GM18870 (cell line): ENCODE results near the gene UBAP2.
"Not testable (repeated sequence)": the region's sequence is repeated elsewhere in the genome, so short reads cannot be mapped to it uniquely, and the experiment has no call there.

ENCODE experiments used
- ATAC-seq: cut with Tn5 transposase; IDR thresholded peaks from one replicate; pipeline ENCODE4 v1.9.1; 2021; ENCODE audit warnings: moderate library complexity; ENCODE audit not compliant: unreplicated experiment

Gene UBAP2

DNA sequence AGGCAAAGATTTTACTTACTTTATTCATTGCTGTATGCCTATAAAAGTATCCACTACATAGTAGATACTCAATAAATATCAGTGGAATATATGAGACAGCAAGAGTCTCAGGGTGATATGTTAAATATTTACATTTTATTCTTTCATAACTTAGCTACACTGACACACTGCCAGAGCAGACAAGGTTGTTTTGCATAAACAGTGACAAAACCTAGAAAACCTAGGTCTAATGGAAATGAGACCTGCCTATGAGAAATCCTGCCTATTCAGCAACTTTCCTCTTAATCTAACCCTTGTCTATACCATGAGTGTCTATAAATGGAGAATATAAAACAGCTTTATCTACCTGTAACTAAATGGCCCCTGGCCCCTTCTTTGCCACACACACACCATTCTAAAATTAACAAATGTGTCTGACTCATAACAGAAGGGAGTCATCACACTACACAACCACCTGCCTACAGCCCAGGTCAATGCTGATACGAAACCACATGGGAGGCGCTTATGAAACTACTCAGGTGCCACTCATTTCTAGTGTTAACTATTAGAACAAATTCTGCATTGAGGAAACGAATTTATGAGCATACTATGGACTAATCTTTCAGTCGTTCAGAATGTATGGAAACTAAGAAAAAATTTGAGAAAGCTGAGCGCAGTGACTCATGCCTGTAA lies 60.3 kb downstream of the UBAP2 start:
- ATAC-seq = peak; percentile 97

DNA sequence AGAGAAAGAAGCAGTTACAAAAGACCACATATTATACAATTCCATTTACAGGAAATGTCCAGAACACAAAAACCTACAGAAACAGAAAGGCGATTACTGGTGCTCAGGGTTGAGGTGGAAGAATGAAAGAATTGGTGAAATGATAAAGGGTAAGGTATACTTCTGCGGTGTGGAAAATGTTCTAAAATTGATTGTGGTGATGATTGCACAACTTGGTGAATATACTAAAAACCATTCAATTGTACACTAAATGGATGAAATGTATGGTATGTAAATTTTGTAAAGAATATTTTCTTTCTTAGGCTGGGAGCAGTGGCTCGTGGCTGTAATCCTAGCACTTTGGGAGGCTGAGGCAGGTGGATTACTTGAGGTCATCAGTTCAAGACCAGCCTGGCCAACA lies 72.3 kb downstream of the UBAP2 start:
- ATAC-seq = no peak

DNA sequence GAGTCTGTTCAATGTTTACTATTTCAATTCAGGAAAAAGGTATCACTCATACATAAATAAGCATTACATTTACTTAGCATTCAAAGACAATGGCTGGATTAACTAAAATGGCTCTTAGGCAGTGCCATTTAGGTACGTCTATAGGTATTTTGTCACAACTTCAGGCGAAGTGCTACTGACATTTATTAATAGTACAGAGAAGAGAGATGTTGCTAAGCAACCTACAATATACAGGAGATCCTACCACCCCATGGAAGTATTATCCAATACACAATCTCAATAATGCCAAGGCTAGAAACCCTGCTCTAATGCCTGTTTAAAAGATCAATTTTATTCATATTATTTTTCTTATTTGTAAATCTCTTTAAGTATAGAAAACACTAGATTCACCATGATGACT lies 76.0 kb downstream of the UBAP2 start:
- no peak for ATAC-seq

DNA sequence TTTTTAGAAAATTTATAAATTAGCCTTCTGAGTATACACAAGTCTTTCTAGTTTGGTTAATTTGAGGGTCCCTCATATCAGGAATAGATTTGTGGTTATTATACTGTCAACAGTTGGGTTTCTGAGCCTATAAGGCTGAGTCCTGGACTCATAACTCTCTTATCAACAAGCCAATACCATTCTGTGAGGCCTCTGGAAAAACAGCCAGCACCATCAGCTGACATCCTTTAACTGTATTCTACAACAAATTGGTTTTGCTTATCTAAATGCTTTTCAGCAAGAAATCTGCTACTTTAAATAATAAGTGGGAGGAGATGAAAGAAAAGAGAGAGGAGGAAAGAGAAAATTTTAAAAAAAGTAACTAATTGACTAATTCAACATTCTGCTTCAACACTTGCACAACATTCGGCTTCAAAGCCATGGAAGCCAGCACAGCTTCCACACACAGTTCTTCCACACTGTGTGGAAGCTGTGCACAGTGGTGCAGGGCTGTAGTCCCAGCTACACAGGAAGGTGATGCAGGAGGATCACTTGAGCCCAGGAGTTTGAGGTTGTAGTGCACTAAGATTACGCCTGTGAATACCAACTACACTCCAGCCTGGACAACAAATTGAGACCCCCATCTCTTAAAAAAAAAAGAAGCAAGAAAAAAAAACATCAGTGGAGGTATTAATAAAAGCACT lies 84.5 kb downstream of the UBAP2 start:
- ATAC-seq = no peak

DNA sequence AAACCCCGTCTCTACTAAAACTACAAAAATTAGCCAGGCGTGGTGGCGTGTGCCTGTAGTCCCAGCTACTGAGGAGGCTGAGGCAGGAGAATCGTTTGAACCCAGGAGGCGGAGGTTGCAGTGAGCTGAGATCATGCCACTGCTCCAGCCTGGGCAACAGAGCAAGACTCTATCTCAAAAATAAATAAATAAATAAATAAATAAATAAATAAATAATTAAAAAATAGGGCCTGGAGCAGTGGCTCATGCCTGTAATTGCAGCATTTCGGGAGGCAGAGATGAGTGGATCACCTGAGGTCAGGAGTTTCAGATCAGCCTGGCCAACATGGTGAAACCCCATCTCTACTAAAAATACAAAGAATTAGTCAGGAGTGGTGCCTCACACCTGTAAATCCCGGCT lies 86.2 kb downstream of the UBAP2 start:
- not testable (repeated sequence) for ATAC-seq

DNA sequence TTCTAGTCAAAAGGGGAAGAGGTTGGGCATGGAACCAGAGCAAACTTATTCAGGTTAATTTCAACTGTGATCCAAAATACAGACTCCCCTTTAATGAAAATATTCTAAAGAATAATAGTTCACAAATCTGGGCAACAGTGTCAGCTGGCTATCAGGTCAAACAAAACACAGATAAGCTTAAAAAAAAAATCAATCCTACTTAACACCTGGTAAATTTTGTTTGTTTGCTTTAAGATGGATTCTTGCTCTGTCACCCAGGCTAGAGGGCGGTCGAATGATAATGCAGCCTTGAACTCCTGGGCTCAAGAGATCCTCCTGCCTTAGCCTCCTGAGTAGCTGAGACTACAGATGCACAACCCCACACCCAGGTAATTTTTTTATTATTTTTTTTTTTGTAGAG lies 89.0 kb downstream of the UBAP2 start:
- ATAC-seq = no peak

DNA sequence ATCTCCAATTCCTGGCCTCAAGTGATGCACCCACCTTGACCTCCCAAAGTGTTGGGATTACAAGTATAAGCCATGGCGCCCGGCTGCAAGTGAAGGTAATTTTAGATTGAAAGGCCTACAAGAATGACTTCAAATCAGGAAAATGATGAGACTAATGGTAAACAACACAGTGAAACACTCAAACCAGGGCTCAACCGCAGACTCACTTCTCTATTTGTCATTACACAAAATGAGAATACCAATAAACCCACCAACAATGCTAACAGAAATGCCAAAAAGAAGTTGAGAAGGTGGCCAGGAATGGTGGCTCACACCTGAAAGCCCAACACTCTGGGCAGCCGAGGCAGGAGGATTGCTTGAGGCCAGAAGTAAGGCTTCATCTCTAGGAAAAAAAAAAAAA lies 92.1 kb downstream of the UBAP2 start:
- no peak for ATAC-seq

DNA sequence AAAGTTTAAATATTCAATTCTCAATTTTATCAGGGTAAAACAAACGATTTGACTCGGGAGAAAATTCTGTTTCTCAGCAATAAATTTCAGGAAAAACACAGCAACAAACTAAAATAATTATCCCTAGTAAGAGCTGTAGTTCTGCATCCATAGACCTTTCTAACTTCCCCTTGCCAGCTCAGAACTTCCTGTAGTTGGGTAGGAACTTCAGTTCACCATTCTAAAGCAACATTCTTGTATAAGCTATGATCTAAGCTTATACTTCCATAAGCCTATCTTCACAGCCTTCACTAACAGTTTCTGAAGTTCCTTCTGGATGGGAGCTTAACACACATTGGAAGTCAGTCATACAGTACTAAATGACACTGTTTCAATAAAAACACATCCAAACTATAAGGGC lies 96.6 kb downstream of the UBAP2 start:
- ATAC-seq = no peak

DNA sequence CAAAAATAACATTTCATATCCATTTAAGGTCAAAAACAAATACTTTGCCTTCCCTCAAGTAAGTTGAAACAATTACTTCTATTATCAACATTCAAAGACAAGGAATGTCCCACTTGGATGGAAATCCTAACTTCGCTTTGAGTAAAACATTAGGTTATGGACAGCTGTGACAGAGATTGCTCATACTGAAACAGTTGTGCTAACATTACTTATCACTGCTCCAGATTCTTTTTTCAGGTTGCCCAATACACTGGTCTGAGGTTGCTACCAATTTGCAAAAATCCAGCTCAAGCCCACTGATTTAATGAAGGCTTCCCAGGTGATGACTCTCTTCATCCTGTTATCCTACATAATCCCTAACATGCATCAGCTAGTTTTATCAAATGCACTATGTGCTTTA lies 98.3 kb downstream of the UBAP2 start:
- ATAC-seq = no peak

DNA sequence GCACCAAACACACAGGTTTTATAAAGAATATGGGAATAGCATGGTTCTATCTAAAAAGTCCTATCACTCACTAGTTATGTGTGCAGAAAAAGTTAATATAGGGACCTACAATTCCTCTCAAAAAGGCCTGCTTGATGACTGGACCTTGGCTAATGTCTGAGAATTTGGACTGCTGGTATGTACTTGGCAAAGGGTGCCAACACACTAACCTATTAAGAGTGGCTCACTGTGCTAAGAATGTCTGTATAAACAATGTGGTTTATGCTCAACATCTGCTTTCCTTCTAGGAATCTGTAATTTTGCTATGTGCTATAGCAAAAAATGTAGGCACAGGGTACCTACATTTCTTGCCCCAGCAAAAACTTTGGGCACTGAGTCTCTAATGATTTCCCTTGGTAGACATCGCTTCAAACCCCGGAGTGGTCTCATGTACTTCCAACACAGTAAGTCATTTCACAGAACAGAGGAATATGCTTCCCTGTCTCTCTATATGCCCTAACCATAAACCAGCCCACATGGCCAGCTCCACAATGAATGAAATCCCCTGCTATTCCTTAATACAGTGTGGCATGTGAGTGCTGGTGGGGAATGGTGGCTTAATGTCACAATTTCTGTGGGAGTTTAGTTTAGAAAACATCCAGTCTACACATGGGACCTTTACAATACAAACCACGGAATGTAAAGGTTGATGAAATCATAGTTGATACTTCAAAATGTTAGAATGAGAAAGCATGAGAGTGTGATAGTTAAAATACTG lies 101.7 kb downstream of the UBAP2 start:
- no peak for ATAC-seq

DNA sequence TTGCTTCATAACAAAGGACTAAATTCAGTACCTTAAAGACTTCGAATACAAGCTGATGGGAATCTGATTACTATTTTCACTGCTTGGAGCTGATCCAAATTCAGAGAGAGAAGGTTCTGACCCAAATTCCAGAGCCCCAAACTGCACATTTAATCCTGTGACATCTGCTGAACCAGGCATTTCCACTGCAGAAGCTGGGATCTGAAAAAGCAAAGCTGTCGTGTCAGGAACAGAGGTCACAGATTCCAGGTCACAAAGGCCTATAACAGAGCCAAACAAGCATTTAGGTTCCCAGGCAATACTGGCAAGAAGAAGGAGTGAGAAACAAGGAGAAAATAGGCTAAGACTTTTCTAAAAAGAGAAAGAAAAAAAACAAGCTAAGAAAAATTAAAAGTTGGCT lies 105.3 kb downstream of the UBAP2 start:
- no peak for ATAC-seq

DNA sequence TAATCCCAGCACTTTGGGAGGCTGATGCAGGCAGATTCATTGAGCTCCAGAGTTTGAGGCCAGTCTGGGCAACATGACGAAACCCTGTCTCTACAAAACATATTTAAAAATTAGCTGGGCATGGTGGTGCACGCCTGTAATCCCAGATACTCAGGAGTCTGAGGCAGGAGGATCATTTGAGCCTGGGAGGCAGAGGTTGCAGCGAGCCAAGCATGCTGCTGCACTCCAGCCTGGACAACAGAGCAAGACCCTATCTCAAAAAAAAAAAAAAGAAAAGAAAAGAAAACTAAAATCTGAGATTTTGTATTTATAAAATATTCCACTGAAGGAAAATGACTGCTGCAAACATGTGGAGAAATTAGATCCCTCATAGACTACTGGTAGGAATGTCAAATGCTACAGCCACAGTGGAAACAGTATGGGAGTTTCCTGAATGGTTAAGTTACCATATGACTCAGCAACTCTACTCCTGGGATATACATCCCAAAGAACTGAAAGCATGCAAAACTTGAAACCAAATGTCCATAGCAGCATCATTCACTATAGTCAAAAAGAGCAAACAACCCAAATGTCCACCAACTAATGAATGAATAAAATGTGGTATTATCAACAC lies 106.1 kb downstream of the UBAP2 start:
- no peak for ATAC-seq

DNA sequence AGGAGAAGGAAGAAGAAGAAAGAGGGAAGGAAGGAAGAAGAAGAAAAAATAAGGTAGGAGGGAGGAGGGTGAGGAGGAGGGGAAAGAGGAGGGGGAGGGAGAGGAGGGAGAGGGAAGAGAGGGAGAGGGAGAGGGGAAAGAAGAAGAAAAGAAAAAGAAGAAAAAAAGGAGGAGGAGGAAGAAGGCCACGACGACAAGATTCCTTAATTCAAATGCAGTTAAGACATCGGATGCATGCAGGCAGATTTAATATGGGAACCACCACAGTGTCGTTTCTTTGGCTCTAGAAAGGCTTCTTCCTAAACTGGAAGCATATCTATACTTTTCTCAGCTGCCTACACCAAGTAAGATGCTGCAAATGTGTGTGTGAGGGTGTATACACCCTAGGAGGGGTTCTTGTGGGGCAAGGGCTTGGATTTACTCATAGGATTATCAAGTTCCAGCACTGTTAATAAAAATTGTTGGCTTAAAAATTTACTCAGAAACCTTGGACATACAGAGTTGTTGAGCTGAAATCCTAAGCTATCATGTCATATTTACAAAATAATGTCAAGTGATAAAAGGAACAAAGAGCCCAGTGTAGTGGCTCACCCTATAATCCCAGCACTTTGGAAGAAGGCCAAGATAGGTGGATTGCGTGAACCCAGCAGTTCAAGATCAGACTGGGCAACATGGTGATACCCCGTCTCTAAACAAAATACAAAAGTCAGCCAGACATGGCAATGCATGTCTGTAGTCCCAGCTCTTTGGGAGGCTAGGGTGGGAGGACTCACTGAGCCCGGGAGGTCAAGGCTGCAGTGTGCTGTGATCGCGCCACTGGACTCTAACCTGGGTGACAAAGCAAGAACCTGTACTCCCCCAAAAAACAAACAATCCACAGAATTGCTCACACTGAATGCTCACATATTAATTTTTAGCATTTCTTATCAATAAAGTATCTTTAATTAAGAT lies 108.5 kb downstream of the UBAP2 start:
- ATAC-seq = no peak

DNA sequence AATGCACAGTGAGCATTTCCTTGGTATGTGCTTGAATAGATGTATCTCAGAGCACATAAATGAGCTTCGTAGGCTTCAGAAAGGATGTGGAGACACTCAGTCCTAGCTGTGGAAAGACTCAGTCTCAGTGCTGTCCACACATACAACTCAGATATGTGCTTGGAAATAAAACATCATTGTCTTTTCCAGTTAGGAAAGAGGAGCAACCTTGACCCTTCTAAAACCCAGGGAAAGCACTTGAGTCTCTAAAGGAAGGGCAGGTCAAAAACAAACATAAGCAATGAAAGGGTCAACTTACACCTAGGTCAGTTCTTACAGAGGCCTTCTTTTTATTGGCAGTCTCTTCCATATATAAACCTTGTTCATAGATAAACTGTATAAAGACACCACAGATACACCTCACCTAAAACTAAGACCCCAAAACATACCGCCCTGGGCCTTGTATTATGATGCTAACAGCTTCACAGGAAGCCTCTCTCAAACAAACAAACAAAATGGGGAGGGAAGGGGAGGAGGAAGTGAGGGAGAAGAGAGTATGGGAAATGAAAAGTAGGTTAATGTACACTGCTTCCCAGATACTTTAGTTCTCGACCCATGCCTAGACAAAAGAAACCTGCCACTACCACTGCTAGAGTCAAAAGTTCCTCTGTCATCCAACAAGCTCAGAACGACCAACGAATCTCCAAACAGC lies 114.4 kb downstream of the UBAP2 start:
- no peak for ATAC-seq

DNA sequence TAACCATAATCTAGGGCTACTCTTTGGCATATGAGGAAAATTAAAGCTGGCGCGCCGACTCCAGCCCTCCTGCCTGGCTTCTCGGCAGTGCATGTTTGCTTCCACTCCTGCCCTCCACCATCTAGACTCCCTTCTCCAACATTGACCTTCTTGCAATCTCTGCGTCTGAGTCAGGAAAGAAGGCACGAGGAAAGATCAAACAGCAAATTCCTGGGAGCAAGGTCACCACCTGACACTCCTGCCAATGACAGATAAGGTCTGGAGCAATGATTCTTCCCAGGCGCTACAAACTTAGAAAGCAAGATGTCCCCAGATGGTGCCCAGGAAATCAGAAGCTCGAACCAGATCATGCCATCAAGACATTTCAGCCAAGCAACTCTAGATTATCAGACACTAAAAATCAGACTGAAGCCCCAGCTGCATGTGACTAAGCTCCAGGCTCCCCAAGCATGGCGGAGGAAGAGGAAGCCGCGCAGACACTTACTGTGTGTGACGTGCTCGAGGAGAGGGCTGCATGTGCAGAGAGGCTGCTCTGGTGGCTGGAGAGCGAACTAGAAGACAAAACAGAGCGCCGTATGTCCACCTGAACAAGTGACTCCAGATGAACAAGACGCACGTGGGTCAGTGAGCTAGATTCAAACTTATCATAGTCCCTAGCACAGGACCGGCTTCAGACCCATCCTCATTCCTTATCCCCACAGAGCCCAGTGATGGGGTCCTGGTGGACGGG lies 116.4 kb downstream of the UBAP2 start:
- ATAC-seq = no peak

DNA sequence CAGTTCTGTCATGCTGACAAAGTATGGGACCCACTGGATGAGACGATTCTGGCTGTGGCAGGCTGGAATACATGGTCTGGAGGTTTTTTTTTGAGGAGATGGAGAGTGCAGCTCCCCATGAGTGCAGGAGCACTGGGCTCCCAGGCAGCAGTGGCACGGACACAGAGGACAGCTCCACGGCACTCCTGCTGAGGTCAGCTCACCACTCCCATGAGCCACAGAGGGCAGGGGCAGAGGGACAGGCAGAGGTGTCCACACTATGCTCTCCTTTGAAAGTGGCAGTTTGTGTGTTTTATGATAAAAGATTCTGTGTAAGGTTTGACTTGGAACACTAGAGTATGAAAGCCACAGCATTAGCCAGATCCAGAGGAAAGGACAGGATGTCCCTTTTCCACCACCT lies 117.4 kb downstream of the UBAP2 start:
- ATAC-seq = no peak

DNA sequence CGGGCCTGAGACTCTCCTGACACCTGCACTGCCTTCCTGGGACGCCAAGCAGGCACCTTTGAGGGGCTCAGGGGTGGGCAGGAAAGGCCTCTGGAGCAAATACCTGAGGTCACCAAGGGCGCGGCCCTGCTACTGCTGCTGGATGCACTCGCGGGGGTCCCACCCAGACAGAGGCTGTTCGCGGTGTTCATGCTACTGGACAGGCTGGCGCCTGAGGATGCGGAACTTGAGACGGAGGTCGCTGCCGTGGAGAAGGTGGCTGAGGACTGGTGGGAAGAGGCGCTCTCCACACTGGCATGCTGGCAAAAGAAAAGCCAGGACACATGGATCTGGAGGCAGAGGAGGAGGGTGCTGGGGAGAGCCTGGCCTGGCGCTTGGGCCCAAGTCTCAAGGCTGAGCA lies 121.0 kb downstream of the UBAP2 start:
- no peak for ATAC-seq

DNA sequence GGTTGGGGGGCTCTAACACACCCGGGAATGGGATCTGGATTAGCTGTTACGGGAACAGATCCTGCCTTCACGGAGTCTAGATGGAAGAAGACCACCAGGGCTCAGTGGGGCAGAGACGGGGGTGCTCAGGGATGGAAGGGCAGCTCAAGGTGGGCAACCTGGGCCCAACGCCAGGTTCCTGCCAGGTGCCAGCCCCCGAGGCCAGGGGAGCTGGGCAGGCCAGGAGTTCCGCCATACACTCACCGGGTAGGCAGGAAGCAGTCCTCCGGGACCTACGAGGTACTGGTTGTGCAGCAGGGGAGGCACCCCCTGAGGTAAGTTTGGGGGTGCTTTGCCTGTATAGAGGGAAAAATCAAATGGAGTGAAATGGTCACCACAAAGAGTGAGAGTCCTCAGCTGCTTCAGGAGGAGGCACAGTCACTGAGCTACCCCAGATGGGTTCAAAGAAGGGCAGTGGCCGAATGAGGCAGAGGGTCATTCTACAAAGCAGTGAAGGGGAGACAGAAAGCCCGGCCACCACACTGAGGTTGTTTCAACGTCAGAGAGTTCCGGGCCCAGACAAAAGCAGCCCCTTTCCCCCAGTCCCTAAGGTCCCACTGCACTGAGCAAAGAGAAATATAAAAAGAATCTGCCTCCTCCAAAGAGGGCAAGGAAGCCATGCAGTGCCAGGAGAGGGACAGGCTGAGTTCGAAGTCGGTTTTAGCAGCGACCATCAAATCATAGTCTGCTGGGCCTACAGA lies 121.8 kb downstream of the UBAP2 start:
- no peak for ATAC-seq
